ENCODE data around the gene KCTD15.

GRCh38 chr19:33766623-33767022 lies 30.0 kb upstream of the KCTD15 start:
- TF ChIP-seq POLR2AphosphoS5 (IDR thresholded peaks at IDR 0.05; ENCODE audit: low read depth, low read length) (no peak), FOXP2 (optimal IDR thresholded peaks at IDR 0.05; ENCODE audit: borderline replicate concordance, extremely low read depth, extremely low read length, insufficient read depth) (no peak), SIN3A (IDR thresholded peaks at IDR 0.05; ENCODE audit: borderline replicate concordance, insufficient read depth, low read length) (no peak), REST (IDR thresholded peaks at IDR 0.05; ENCODE audit: insufficient read depth in 1 of 2, low read depth in 2 of 2, low read length in 2 of 2) (no peak; a peak in 1 of 4 replicates)

All from PFSK-1 (cell line).